ENCODE measurements around the gene ALK.

ALK gene

DNA sequence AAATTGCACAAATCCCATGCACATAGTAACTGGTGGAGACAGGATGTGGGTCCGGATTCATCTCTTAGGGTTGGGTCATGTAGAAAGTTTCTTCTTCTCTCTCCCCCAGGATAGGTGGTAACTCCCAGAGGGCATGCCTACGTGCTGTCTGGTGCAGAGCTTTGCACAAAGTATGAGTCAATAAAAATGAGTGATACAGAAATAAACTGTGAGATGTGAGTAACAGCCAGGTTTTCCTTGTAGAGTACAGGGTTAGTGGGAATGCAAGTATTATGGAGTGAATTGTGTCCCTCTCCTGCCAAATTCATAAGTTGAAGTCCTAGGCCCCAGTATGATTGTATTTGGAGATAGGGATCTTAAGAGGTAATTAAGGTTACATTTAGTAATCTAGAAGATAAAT lies 289.4 kb downstream of the ALK start:
- DNase-seq (ENCODE audit: low read depth), result no peak
- no peak overlapping the region for H3K4me3 ChIP-seq (ENCODE audit: low read depth, low read length)
- no peak for TF ChIP-seq CTCF (IDR thresholded peaks at IDR 0.05; ENCODE audit: control insufficient read depth, extremely low read depth, insufficient read depth)

- no peak overlapping the region for H3K4me3 ChIP-seq (ENCODE audit: low read depth, low read length)
- TF ChIP-seq CTCF (IDR thresholded peaks at IDR 0.05; ENCODE audit: control insufficient read depth, extremely low read depth, insufficient read depth), result no peak
- DNase-seq (ENCODE audit: low read depth), result no peak
Measured at GRCh38 chr2:29629495-29629894, 291.9 kb downstream of the ALK start.

DNA sequence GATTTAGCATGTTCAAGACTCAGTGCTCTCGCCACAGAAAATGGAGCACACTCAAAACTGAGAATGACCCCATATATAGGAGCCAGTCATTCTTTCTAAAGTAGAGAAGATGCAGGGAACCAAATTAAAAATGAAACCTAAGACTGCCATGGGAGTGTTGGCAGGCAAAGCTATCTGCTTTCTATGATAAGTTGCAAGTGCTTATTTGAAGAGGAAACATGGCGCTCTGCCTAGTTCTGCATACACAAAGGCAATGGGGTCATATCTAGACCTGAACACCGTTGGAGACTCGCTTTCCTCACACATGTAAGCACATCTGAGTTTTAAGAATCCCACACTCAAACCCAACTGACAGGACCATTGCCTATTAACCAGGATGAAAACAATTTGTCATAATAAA lies 292.5 kb downstream of the ALK start:
- DNase-seq (ENCODE audit: low read depth), result peak; percentile 10
- no peak overlapping the region for H3K4me3 ChIP-seq (ENCODE audit: low read depth, low read length)
- no peak for TF ChIP-seq CTCF (IDR thresholded peaks at IDR 0.05; ENCODE audit: control insufficient read depth, extremely low read depth, insufficient read depth)

DNA sequence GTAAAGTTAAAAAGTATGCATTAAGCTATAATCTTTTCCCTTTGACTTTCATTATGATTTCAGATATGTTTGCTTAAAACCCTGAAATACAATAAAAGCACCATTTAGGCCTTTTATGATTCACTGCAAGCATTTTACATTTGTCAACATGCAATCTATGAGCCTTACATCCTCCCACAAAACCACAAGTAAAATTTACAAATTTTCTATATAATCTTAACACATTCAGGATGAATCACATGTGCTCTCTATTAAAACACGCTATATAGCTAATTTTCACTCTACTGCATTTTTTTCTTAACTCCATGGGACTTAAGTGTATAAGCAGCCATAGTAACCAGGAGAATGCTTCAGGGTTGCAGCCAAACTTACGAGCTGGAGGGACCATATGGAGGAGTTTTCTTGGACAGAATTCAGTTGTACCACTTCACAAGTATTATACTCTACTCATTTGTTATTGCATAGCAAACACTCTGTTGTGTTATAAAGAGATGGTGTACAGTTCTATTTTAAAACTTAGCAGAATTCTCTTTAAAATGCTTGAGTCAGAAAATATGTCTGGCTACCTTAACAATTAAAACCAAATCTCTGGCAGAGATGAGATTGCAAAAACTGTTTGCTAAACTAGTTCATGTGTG lies 293.2 kb downstream of the ALK start:
- TF ChIP-seq CTCF (IDR thresholded peaks at IDR 0.05; ENCODE audit: control insufficient read depth, extremely low read depth, insufficient read depth), result no peak
- DNase-seq (ENCODE audit: low read depth), result no peak
- no peak overlapping the region for H3K4me3 ChIP-seq (ENCODE audit: low read depth, low read length)

DNA sequence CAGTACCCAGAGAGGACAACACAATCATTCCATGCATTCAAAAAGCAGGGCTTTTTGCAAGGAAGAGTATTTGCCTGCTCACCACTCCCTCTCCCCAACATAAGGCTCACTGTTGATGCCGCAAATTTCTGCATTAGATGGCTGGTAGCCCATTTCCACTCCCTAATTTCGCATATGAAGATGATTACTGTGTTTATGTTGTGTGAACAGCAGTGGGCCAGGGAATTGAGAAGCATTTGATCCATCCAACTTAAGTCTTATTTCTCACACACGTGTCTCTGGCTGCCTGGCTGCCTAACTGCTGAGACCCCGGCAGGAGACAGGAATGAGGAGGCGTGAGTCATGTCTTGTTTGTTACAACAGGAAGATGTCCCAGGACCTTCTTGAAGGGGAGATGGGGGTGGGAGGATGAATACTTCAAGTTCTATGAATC lies 294.1 kb downstream of the ALK start:
- TF ChIP-seq CTCF (IDR thresholded peaks at IDR 0.05; ENCODE audit: control insufficient read depth, extremely low read depth, insufficient read depth), result no peak
- no peak overlapping the region for H3K4me3 ChIP-seq (ENCODE audit: low read depth, low read length)
- DNase-seq (ENCODE audit: low read depth), result no peak

- DNase-seq (ENCODE audit: low read depth), result no peak
- H3K4me3 ChIP-seq (ENCODE audit: low read depth, low read length), result no peak overlapping the region
- no peak for TF ChIP-seq CTCF (IDR thresholded peaks at IDR 0.05; ENCODE audit: control insufficient read depth, extremely low read depth, insufficient read depth)
Measured at GRCh38 chr2:29620890-29621289, 300.5 kb downstream of the ALK start.

- no peak for TF ChIP-seq CTCF (IDR thresholded peaks at IDR 0.05; ENCODE audit: control insufficient read depth, extremely low read depth, insufficient read depth)
- no peak for DNase-seq (ENCODE audit: low read depth)
- H3K4me3 ChIP-seq (ENCODE audit: low read depth, low read length), result no peak overlapping the region
Measured at GRCh38 chr2:29619689-29620088, 301.7 kb downstream of the ALK start.
